SK-N-MC (cell line): ENCODE measurements around the gene ACP2.

Experiments
- DNase-seq: peaks from one replicate; pipeline ENCODE4 v3.0.0-alpha.2; 2011; ENCODE audit warnings: low read depth, low spot score
- H3K27ac ChIP-seq: fragments of 200-600 bp; sonication (generic); 2 replicates; pipeline ENCODE4 v1.5.1; 2016; ENCODE audit warnings: mixed run types
- H3K36me3 ChIP-seq: fragments of 200-600 bp; sonication (generic); 2 replicates; pipeline ENCODE4 v1.6.1; 2017; ENCODE audit warnings: antibody characterized with exemption, low read length, mixed read lengths; ENCODE audit not compliant: insufficient read depth
- H3K4me3 ChIP-seq: fragments of 200-600 bp; sonication (generic); 2 replicates; pipeline ENCODE4 v1.5.1; 2016
- H3K9ac ChIP-seq: fragments of 200-600 bp; sonication (generic); 2 replicates; pipeline ENCODE4 v1.8.0; 2017; ENCODE audit warnings: mixed run types, mixed read lengths; ENCODE audit not compliant: insufficient read length
- H3K9me3 ChIP-seq: fragments of 200-600 bp; sonication (generic); 2 replicates; pipeline ENCODE4 v1.6.1; 2017; ENCODE audit warnings: low read depth, mild to moderate bottlenecking, antibody characterized with exemption, low read length, moderate library complexity, mixed read lengths
- EZH2 ChIP-seq: fragments of 200-600 bp; sonication (generic); IDR thresholded peaks from one replicate; pipeline ENCODE4 v1.6.1; 2017; ENCODE audit warnings: antibody characterized with exemption
- FOXP2 ChIP-seq: optimal IDR thresholded peaks from 2 replicates; pipeline ENCODE3; 2011; ENCODE audit warnings: mild to moderate bottlenecking, moderate library complexity; ENCODE audit not compliant: insufficient read depth; ENCODE audit errors: extremely low read length, control extremely low read depth
- POLR2AphosphoS5 ChIP-seq: IDR thresholded peaks from 2 replicates; pipeline ENCODE4 v1.6.1; 2012; ENCODE audit warnings: mild to moderate bottlenecking, low read depth, low read length, borderline replicate concordance

Gene ACP2

GRCh38 chr11:47270331-47271271 lies 22.0 kb upstream of the ACP2 start:
- Histone ChIP-seq H3K27ac (peak overlapping the region; percentile 98; the same call in 1 of the 2 replicates), H3K4me3 (peak overlapping the region; percentile 81), H3K9ac (peak overlapping the region; percentile 82), H3K36me3 (peaks cover 14% of the 10 kb centered on the region), H3K9me3 (no peaks in the 10 kb centered on the region)
- DNase-seq, result no peak
- TF ChIP-seq EZH2 (no peak), FOXP2 (no peak), POLR2AphosphoS5 (no peak)

- TF ChIP-seq FOXP2 (peak; percentile 66), POLR2AphosphoS5 (peak; percentile 75), EZH2 (no peak)
- Histone ChIP-seq H3K9me3 (no peaks in the 10 kb centered on the region), H3K27ac (peak within 1 kb of the TSS; percentile 98), H3K36me3 (peaks cover 7% of the 10 kb centered on the region; the same call in 1 of the 2 replicates), H3K9ac (peak within 1 kb of the TSS; percentile 82), H3K4me3 (peak within 1 kb of the TSS; percentile 81)
- DNase-seq, result no peak
Measured at GRCh38 chr11:47269829-47270305, 21.3 kb upstream of the ACP2 start, which contains the start of gene MADD. Gene MADD, plus strand, starts transcription at chr11:47270133.

- Histone ChIP-seq H3K9me3 (no peaks in the 10 kb centered on the region), H3K27ac (peak overlapping the region; percentile 98), H3K36me3 (peaks cover under 1% of the 10 kb centered on the region; the same call in 1 of the 2 replicates), H3K9ac (peak overlapping the region; percentile 82), H3K4me3 (peak overlapping the region; percentile 81)
- TF ChIP-seq POLR2AphosphoS5 (peak; percentile 73), FOXP2 (no peak)
- peak; percentile 90 for DNase-seq
Measured at GRCh38 chr11:47269002-47269828, 20.6 kb upstream of the ACP2 start.

- no peaks in the 10 kb centered on the region for H3K9me3 ChIP-seq
- H3K36me3 ChIP-seq, result no peaks in the 10 kb centered on the region
- TF ChIP-seq POLR2AphosphoS5, result no peak
- no peak for TF ChIP-seq EZH2
- TF ChIP-seq FOXP2, result no peak
- no peak for DNase-seq
- peak overlapping the region; percentile 98 for H3K27ac ChIP-seq
- peak overlapping the region; percentile 82 for H3K9ac ChIP-seq
- peak overlapping the region; percentile 81 for H3K4me3 ChIP-seq
Measured at GRCh38 chr11:47268448-47269001, 19.9 kb upstream of the ACP2 start.

- Histone ChIP-seq H3K9me3 (no peaks in the 10 kb centered on the region), H3K4me3 (peak overlapping the region; percentile 81), H3K27ac (peak overlapping the region; percentile 98), H3K9ac (no peak overlapping the region), H3K36me3 (no peaks in the 10 kb centered on the region)
- no peak for DNase-seq
- TF ChIP-seq FOXP2 (no peak), POLR2AphosphoS5 (no peak), EZH2 (no peak)
Measured at GRCh38 chr11:47267876-47268275, 19.3 kb upstream of the ACP2 start.

GRCh38 chr11:47264521-47264920 lies 15.9 kb upstream of the ACP2 start:
- TF ChIP-seq POLR2AphosphoS5 (no peak), EZH2 (no peak), FOXP2 (no peak)
- H3K9ac ChIP-seq, result no peak overlapping the region
- no peak overlapping the region for H3K27ac ChIP-seq
- no peaks in the 10 kb centered on the region for H3K9me3 ChIP-seq
- H3K4me3 ChIP-seq, result no peak overlapping the region
- DNase-seq, result no peak
- H3K36me3 ChIP-seq, result no peaks in the 10 kb centered on the region

GRCh38 chr11:47264119-47264518 lies 15.5 kb upstream of the ACP2 start:
- Histone ChIP-seq H3K9ac (no peak overlapping the region), H3K9me3 (no peaks in the 10 kb centered on the region), H3K36me3 (no peaks in the 10 kb centered on the region), H3K4me3 (no peak overlapping the region), H3K27ac (0 out of 2 replicates have a peak overlapping the region, but pooled peaks have one; percentile 3)
- DNase-seq, result no peak
- TF ChIP-seq POLR2AphosphoS5, result no peak
- no peak for TF ChIP-seq FOXP2
- no peak for TF ChIP-seq EZH2
